ENCODE results near the gene CCDC106. TPM values are rescaled to one million over a fixed set of nuclear protein-coding genes. Genes with fewer than 3 reads are reported as not detected.
A peak's percentile ranks its signal among the peaks of the same experiment; 100 is the strongest.

CCDC106 gene
- total RNA-seq, 1 donor from 2014 or later: 23.5 TPM

DNA sequence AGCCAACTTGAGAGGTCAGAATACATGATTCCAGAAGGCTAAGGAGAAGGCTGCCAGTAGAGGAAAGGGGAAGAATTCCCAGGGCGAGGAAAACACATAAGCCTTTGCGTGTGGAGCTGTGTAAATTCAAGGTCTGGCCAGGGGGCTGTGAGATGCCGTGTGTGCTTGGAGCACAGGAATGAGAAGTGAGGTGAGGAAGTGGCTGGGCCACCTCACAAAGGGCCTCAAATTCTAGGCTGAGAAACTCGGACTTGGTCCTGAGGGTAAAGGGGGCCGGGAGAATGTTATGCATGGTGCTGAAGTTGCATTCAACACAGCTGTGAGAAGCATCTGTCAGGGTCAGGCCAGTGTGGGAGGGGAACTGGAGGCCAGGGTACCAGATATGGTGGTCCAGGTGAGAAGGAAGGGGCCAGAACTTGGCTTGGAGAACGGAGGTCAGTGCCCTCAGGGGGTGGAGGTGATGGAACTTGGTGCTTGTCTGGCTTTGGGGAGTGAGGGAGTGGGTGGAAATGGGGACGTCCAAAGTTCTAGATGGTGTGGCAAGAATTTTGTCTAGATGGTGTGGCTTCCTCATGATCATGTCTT is 12.1 kb upstream of the CCDC106 start:
- no peak for DNase-seq (ENCODE audit: low read depth)

DNA sequence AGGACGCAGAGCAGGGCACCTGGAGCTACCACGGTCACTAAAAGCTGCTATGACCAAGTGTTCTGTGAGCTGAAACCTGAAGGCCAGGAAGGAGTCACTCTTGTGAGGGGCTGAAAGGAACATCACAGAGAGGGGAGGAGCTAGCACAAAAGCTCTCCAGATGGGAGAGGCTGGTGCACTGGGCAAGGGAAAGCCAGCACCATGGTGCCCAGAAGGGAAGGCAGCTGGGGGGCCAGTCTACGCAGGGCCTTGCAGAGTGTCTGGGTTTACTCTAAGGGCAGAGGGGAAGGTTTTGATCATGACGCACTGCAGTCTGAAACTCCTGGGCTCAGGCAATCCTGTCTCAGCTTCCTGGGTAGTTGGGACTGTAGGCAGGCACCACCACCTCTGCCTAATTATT is 11.3 kb upstream of the CCDC106 start:
- DNase-seq (ENCODE audit: low read depth): no peak

DNA sequence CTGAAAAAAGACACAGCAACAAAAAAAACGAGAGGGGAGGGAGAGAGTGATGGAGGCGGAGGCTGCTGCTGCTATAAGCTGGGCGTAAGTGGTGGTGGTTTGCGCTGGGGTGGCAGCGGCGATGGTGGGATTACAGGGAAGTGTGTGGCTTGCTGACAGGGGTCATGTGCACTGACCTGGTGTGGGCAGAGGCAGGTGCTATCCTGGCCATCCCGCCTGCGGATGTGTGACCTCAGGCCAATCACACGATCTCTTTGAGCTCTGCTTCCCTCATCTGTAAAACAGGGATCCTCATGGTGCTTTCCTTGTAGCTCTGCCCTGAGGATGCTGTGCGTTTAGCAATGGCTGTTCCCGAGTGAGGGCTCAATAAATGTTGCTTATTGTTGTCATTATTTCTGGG is 10.5 kb upstream of the CCDC106 start:
- DNase-seq (ENCODE audit: low read depth): no peak

DNA sequence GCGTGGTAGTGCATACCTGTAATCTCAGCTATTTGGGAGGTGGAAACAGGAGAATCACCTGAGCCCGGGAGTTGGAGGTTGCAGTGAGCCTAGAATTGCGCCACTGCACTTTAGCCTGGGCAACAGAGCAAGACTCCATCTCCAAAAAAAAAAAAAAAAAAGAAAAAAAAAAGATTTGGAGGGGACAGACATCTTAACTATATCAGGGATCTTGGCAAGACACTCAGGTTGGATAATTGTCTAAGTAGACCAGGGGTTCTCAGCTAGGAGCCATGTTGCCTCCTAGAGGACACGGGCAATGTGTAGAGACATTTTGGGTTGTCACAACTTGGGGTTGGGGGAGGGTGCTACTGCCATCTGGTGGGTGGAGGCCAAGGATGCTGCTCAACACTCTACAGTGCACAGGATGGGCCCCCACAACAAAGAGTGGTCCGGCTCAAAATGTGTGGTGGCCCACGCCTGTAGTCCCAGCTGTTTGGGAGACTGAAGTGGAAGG is 9.1 kb upstream of the CCDC106 start:
- peak; percentile 53 for DNase-seq (ENCODE audit: low read depth)

DNA sequence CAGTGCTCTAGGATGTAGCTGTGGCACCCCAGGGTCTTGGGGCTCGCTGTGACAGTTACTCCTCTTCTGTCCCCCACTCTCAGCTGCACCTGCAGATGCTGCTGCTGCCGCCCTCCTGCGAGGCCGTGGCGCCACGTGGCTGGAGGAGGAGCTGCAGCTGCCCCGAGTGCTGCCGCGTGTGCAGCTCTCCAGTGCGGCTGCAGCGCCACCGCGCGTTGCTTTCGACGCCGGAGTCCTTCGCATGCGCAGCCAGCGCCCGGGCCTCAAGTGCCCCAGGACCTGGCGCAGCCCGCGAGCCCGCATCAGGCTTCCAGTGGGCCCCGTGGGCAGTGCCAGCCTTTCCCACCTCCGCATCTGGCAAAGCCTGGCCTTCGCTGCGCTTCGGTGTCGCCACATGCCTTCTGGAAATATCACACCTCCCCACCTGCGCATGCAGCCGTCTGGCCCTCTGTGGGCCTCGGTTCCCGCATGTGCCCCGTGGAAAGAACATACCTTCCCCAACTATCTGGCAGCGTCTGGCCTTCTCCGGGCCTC is 7.9 kb upstream of the CCDC106 start:
- DNase-seq (ENCODE audit: low read depth): peak; percentile 78

DNA sequence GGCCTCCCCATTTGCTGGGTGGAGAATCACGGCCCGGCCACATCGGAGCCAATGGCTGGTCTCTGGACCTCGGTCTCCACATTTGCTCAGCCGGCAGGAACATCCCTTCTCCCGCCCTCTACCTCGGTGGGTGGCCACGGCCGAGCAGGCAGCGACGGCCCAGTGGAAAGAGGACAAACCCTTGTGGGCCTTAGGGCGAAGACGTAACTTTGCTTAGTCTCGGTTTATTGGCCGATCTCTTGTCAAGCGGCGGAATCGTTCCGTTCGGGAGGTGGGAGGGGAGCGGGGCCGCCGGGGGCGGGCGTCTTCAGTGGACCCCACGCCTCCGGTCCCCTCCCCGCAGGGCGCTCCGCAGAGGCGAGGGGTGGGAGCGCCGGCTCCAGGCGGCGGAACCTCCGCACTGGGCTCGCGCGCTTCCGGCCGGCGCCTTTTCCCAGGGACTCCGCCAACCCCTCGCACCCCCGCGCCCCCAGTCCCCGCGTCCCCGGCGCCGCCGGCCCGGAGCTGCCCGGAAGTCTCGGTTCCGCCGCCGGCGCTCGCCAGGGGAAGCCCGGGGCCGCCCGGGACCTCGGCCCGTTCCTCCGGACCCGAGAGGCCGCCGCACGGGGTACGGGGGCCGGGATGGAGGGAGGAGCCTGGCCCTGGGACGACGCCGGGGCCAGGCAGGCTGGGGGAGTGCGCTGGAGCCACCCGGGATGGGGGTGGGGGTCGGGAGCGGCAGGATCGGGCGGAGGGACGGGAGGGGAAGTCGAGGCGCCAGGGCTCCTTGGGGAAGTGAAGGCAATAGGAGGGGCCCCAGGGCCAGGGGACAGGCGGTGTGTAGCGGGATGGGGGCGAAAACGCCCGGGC is 7.2 kb upstream of the CCDC106 start, which contains the start of gene ZNF580:
ZNF580 (plus strand) TSS at position 426 of the 849 bp plus-strand sequence. CDS start 1,507 bp downstream, outside the sequence.
- peak; percentile 78 for DNase-seq (ENCODE audit: low read depth)

DNA sequence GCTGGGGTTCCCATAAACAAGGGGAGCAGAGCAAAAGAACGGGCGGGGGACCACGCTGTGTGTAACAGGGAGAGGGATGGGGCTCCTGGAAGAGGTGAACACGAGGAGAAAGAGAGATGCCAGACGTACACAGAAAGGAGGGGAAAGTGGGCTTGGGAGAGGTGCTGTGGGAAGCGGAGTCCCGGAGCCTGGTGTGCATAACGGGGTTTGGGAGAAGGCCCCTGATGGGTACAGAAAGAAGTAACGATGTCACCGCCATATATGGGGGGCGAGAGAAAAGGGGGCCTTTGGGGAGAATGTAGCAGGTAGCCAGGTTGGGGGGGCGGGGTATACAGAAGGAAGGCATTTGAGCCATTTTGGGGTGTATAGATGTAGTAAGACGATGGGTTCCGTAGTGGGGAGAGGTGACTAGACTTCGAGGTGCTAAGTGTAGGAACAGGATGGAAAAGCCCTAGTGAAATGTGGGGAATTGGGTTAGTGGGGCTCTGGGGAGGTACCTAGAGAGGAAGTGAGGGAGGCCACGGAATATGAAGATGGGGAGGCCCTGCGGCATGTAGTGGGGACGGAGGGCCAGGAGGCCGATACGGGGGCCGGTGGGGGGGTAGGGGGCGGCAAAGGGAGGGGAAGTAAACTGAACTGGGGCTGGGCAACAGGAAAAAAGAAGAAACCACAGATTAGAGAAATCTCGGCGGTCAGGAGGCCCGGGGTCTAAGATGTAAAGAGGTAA is 6.4 kb upstream of the CCDC106 start:
- DNase-seq (ENCODE audit: low read depth): peak; percentile 34

DNA sequence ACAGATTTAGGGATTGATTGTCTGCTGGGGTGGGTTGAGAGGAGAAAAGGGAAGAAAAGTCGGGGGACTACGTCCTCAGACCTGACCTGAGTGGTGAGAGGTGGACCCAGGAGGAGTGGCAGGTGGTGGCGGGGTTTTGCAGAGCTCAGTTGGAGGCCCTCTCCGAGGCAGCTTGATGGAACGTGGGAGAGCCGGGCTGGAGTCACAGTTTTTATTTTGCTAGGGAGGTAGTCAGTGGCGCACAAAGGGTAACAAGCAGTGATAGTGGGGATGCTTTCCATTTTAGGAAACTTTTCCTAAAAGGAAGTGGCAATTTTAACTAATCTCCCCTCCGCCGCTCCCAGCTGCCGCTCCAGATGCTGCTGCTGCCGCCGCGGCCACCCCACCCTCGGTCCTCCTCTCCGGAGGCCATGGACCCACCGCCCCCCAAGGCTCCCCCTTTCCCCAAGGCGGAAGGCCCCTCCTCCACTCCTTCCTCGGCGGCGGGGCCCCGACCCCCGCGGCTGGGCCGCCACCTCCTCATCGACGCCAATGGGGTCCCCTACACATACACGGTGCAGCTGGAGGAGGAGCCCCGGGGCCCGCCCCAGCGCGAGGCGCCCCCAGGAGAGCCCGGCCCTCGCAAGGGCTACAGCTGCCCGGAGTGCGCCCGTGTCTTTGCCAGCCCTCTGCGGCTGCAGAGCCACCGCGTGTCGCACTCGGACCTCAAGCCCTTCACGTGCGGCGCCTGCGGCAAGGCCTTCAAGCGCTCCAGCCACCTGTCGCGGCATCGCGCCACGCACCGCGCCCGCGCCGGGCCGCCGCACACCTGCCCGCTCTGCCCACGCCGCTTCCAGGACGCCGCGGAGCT is 5.6 kb upstream of the CCDC106 start:
- peak; percentile 32 for DNase-seq (ENCODE audit: low read depth)

DNA sequence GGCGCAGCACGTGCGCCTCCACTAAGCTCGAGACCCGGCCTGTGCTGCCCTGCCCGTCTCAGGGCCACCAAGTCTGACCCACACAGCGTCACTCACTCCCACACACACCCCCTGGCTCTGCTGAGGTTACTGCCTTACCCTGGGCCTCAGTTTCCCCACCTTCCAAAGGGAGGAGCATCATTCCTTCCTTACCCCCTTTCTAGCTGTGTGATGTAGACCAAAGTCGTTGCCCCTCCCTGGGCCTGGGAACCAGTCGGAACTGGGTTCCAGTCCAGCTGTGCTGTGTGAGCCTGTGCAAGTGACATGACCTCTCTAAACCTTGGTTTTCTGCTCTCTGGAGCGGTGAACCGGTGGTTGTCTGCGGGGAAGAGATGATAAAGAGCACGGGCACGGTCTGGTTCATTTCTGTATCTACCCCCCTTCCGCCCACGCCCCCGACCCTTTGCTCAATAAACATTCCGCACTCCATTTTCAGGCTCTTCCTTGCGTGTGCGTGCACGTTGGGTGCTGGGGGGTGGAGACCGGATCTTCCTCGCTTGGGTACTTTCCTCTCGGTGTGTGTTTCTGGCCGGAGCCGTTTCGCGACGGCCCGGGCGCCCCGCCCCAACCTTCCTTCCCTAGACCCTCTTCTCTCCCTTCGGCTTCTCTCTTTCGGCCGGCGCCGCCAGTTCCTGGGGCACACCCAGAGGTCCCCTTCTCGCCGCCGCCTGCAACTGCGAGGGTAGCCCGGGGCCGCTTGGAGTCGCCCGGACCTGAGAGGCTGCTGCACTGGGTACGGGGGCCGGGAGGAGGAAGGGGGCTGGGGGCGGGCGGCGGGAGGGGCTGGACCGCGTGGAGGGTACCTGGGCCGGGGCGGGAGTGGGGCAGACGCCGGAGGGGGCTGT is 4.8 kb upstream of the CCDC106 start, which contains the start of gene ZNF581:
ZNF581 (plus strand) TSS at position 647 of the 884 bp plus-strand sequence. CDS start 923 bp downstream, outside the sequence.
- peak; percentile 79 for DNase-seq (ENCODE audit: low read depth)

DNA sequence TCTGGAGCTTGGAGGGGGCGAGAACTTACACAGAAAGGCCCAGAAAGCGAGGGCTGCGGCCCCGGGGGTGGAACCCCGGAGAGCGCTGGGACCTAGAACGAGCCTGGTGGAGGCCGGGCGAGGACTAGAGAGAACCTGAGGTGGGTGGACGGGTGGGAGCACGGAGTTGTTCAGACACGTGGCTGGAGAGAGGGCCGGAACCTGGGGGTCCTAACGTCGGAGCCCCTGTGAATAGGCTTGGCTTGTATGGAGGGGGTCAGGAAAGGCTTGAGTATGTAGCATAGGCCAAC is 4.2 kb upstream of the CCDC106 start:
- no peak for DNase-seq (ENCODE audit: low read depth)

DNA sequence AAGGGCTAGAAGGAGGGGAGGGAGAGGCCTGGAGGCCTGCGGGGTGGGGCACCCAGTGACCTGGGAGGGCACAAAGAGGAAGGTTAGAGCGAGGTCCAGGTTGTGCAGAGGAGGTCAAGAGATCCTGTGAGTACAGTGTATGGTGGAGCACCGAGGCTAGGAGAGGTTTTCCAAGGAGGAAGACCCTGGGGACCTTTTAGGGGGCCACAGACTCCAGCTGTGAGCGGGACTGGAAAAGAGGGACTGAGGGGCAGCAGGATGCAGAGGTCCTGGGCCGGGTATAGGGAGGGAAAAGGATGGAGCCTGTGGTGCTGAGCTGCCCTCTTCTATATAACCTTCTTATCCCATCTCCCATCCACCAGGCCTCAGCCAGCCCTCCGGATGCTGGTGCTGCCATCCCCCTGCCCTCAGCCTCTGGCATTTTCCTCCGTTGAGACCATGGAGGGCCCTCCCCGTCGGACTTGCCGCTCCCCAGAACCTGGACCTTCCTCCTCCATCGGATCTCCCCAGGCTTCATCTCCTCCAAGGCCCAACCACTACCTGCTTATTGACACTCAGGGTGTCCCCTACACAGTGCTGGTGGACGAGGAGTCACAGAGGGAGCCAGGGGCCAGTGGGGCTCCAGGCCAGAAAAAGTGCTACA is 3.7 kb upstream of the CCDC106 start:
- no peak for DNase-seq (ENCODE audit: low read depth)

DNA sequence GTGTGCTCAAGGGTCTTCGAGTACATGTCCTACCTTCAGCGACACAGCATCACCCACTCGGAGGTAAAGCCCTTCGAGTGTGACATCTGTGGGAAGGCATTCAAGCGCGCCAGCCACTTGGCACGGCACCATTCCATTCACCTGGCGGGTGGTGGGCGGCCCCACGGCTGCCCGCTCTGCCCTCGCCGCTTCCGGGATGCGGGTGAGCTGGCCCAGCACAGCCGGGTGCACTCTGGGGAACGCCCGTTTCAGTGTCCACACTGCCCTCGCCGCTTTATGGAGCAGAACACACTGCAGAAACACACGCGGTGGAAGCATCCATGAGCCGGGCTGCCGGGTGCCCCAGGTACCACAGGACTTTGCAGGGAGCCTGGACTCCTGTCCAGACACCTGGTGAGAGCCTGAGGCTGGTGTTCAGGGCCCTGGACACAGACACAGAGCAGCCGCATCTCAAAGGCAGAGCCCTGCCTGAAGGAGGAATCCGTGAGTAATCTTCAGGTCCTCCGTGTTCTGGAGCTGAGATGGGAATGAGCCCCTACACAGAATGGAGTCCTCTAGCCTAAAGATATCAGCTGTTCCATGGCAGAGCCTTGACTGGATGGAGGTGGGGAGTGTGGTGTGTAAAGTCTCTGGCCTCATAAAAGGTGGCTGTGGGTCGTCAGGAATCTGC is 3.0 kb upstream of the CCDC106 start:
- DNase-seq (ENCODE audit: low read depth): no peak

DNA sequence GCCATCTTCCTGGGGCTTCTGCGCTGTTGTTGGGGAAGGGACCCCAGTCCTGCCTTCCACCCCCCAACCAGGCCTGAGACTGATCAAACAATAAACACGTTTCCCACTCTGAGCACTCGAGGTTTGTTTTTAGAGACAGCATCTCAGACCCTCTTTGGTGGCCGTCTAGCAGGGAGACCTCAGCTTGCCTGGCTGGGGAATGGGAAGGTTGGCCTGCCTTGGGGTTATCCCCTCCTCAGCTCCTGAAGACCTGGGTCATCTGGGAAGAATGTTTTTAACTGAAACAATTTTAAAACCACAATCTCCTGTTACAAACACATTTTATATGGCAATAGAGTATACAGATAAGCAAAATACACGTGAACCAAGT is 2.5 kb upstream of the CCDC106 start:
- no peak for DNase-seq (ENCODE audit: low read depth)

DNA sequence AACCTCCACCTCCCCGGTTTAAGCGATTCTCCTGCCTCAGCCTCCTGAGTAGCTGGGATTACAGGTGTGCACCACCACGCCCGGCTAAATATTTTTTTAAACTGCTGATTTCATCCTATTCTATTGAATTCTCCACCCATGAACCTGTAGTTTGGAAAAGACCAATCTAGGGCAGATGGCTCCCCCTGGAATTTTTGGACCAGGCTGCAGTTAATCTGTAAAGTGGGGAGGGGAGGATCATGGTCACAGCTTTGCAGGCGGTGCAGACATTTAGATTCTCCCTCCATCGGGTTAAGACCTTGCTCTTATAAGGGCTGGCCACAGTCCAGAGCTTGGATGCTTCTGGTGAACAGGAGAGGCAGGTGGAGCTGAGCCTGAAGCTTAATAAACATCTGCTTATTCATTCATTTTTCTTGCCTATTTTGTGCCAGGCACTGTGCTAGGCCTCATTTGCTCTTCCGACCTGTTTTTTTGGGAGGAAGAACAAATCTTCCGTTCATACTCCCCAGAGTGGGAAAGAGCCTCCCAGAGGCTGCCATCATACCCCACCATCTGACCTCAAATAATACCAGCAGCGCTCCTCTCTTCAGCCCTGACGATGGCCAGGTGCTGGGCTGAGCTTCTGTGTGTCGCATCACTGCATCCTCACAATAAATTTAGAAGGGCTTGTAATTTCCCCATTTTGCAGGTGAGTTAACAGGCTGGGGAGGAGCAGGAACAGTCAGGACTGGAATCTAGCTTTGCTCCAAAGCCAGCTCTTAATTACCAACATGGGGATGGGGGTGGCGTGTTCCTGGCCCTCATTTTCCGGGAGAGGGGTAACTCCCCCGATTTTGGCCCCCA is 902 bp upstream of the CCDC106 start:
- no peak for DNase-seq (ENCODE audit: low read depth)

DNA sequence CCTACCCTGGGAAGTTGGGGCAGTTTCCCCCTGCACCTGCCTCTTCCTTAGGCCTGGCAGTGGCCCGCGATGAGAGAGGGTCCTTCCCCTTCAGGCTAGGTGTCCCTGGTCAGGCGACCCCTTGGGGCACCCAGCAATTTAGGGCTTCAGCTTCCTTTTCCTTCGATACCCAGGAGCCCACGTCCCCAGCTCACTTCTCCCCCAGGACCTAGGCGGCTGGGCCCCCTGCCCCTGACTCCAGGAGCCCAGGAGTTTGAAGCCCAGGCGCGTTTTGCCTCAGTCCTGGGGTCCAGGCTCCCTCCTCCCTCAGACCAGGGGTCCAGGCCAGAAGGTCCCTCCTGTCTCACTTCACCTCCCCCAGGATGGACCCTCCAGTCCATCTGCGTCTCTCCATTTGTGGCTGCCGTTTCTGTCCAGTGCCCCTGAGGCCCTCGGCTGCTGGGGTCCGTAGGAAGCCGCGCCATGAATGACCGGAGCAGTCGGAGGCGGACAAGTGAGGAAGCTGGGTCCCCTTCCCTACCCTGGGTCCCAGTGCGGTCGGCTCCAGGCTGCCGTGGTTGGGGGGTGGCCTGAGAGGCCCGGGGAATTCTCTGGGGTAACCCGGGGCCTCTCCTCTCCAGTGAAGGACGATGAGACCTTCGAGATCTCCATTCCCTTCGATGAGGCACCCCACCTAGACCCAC is 714 bp downstream of the CCDC106 start:
- DNase-seq (ENCODE audit: low read depth): no peak

DNA sequence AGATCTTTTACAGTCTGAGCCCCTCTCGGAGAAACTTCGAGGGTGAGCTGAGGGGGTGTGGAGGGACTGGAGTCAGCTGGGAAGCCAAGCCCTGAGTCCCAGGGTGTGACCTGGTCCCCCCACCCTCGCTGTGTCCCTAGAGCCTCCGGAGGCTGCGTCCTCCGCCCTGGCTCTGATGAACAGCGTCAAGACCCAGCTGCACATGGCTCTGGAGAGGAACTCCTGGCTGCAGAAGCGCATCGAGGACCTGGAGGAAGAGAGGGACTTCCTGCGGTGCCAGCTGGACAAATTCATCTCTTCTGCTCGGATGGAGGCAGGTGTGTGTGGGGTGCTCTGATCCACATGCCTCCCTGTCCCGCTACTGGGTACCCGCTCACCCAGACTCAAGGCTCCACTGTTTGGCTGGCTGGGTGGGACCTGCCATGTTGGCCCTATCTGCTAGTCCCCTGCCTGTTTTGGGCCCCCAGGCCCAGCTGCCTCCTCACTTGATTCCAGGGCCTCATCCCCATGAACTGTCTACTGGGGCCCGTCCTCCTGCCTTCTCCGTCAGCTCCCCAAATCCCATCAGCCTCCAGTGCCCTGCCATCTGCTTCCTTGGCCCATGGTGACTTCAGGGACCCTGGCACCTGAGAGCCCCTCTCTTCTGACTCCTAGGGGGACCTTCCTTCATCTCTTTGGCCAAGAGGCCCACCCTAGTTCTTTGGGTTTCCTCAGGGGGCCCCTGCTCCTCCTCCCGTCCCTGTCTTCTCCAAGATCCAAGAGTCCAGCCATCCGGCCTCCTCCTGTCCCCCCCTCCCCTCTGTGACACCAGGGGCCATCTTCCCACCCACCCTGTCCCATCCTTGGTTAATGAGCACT is 1.5 kb downstream of the CCDC106 start:
- no peak for DNase-seq (ENCODE audit: low read depth)

All from myocyte (in vitro differentiated cells).